HuH-7.5 (cell line): ENCODE data around the gene SLITRK4.

Source experiments
- DNase-seq: peaks from one replicate; pipeline ENCODE4 v3.0.0; 2011; ENCODE audit warnings: low spot score

Gene SLITRK4, protein sequence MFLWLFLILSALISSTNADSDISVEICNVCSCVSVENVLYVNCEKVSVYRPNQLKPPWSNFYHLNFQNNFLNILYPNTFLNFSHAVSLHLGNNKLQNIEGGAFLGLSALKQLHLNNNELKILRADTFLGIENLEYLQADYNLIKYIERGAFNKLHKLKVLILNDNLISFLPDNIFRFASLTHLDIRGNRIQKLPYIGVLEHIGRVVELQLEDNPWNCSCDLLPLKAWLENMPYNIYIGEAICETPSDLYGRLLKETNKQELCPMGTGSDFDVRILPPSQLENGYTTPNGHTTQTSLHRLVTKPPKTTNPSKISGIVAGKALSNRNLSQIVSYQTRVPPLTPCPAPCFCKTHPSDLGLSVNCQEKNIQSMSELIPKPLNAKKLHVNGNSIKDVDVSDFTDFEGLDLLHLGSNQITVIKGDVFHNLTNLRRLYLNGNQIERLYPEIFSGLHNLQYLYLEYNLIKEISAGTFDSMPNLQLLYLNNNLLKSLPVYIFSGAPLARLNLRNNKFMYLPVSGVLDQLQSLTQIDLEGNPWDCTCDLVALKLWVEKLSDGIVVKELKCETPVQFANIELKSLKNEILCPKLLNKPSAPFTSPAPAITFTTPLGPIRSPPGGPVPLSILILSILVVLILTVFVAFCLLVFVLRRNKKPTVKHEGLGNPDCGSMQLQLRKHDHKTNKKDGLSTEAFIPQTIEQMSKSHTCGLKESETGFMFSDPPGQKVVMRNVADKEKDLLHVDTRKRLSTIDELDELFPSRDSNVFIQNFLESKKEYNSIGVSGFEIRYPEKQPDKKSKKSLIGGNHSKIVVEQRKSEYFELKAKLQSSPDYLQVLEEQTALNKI

GRCh38 chrX:143635915-143636314 is at the start of gene SLITRK4:
Gene SLITRK4, minus strand, starts transcription at chrX:143636101. Its CDS starts 4,993 bp downstream, at chrX:143631108.
- no peak for DNase-seq

DNA sequence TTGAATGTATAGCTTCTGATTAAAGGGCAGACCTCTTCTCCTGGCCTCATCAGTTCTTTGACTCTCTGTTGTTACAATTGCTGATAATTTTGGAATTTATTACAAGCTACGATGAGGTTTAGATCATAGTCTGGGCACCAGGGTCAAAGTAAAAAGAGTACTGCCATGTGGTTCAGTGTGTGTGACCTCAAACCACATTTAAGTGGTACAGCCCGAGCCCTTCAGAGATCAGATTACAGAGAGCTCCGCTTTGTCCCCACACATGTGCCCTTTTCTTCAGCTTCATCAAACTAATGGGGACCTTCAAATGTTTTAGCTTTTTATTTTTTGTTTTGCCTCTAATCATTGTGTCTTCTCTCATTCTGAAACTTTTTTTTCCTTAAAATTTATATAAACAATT is 47.6 kb upstream of the SLITRK4 start:
- no peak for DNase-seq

- no peak for DNase-seq
These were observed 39.0 kb upstream of the SLITRK4 start for GRCh38 chrX:143674926-143675325.

DNA sequence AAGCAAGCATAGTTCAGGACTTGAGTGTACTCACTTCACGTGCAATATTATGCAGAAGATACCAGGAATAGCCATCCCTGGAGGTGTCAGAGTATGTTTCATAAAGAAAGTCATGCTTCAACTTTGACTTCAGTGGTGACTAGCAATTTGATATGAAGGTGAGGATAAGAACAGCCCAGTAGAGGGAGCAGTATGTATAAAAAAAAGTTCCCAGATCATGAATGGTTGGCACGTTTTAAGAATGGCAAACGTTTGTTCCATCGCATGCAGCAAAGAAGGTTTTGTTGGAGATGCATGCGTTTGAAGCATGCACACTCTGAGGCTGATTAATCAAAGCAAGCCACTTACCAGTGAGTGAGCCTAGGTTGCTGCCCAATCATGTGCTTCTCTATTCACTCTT is 33.5 kb upstream of the SLITRK4 start:
- no peak for DNase-seq

- DNase-seq = no peak
These were observed 28.4 kb upstream of the SLITRK4 start for GRCh38 chrX:143664302-143664701.

DNA sequence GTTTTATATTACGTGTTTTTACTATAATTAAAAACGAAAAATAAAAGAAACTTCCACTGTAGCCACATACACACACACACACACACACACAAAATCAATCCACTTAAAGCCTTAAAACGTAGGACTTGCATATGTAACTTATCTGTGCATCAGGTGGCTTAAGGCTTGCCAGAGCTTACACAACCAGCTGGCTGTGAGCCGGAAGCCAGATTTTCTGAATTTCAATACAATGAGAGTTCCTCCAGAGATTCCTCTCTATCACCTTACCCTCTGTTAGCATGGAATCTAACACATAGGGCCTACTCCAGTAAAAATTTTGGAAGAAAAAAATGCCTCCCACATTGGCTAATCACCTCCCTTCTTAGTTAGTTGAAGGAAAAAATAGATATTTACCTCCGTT is 27.9 kb upstream of the SLITRK4 start:
- DNase-seq = no peak

DNA sequence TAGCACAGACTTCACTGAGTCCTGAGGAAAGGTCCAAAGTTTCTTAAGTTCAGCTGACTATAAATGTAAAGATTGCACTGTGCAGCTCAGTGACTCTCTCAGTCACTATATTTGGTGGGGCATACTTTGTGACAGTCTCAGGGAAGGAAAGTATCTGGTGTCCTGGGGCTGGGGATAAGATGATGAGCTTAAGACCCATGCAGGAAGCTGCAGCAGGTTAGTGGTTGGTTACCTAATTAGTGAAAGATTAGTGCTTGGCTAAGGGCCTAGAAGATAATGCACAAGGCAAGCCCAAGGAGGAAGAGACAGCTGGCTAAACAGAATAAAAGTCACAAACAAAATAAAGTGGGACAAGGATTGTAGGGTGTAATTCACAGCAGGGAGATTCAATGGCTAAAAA is 25.4 kb upstream of the SLITRK4 start:
- DNase-seq = no peak

GRCh38 chrX:143648705-143649104 is 12.8 kb upstream of the SLITRK4 start:
- no peak for DNase-seq

DNA sequence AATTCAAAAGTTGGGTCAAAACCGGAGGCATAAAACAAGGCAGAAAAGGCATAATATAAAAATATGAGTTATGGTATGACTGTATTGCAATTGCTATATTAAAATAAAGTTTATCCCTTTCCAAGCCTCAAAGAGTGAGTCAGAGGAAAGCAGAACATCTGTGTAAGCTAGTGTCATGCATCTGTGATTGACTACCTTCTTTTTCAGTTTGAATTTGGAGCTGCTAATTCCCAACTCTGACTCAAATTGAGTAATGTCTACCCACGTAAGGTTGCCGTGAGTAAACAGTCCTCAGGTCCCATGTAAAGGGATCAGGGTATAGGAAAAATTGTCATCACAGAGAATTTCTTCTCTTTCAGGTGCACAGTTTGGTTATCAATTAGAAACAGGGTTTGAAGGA is 6.5 kb upstream of the SLITRK4 start:
- DNase-seq = no peak

DNA sequence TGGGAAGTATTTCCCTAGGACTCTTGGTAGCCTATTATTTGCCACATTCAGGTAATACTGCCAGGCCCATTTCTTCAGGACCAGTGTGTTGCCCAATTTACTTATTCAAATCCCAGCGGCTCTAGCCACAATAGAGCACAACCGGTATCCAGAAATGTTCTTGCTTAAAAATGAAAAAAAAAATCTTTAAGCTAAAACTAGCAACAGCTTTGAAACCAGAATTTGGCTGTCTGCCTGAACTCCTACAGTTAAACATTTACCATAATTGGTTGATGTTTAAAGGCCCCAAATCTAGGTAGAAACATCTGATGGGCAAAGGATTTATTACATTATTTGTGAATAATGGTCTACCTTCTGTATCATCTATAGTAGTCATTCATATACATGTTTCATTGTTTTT is 930 bp upstream of the SLITRK4 start:
- DNase-seq = no peak

DNA sequence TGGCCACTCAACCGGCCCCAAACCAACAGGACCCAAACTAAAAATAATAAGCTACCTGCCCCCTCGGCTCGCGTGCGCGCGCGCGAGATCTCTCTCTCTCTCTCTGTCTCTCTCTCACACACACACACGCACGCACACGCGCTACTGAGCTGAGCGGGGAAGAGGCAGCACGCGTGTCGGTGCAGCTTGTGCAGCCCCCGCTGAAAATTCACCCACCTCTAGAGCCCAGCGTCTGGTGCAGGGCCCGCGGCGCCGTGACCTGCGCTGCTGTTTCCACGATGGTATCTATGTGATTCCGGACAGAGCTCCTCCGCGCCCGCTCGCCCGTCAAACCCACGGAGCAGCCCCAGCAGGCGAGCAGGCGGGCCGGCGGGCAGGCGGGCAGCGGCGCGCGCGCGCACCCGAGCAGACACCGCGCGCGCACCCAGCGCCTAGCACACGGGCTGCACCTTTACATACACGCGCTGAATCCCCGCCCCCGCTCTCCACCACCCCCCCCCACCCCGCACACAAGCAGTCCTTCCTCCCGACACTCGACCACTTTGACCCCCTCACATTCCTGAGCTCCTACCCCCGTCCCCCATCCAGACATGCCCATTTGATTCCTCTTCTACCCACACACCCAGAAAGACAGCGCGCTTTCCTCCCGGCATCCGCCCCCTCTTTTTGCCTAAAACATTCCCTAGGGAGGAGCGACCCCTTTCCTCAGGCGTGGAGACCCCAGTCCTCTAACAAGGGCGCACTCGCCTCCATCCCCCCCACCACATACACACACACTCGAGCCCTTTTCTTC is 1.0 kb downstream of the SLITRK4 start:
- no peak for DNase-seq

- DNase-seq = no peak
These were observed 1.6 kb downstream of the SLITRK4 start for GRCh38 chrX:143634309-143634662.

DNA sequence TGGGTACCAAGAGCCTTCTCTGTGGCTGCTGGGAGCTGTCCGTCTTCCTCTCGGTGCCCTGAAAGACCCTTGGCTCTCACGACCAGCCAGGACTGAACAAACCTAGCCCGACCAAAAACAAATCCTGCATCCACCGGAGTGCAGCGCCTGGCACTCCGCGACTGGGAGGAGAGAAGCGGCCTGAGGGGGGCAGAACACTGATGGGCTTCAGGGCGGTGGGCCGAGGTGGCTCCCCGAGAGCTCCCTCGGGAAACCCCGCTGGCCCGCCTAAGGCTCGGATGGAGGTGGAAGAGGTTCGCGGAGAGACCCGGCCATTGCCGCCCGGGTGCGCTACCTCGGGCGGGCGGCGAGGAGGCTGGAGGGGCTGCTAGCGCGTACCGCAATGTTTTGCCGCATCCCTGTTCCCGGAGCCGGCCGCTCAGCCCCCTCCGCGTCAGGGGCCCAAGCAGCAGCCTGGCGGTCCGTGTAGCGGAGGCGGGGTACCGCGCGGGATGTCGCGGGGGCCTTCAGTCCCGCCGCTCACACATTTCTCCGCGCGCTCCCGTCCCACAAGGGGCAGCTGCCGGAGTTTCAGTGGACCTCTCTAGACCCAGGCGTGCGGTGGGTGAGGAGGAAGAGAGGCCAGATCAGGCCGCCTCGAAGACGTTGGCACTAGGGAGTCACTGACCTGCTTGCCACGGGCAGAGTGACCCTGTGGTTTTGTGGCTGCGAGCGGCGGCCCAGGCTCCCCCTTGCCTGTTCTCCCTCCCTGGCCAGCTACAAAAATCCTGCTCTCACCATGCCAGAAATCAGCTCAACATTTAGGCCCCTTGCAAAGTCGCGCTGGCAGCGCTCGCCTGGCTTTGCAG is 2.2 kb downstream of the SLITRK4 start:
- no peak for DNase-seq

- no peak for DNase-seq
These were observed 3.1 kb downstream of the SLITRK4 start for GRCh38 chrX:143632625-143633410.

- DNase-seq = no peak
These were observed 12.2 kb downstream of the SLITRK4 start for GRCh38 chrX:143623657-143624056.

- no peak for DNase-seq
These were observed 14.6 kb downstream of the SLITRK4 start for GRCh38 chrX:143621276-143621675.

GRCh38 chrX:143615851-143616250 is 20.1 kb downstream of the SLITRK4 start:
- no peak for DNase-seq

DNA sequence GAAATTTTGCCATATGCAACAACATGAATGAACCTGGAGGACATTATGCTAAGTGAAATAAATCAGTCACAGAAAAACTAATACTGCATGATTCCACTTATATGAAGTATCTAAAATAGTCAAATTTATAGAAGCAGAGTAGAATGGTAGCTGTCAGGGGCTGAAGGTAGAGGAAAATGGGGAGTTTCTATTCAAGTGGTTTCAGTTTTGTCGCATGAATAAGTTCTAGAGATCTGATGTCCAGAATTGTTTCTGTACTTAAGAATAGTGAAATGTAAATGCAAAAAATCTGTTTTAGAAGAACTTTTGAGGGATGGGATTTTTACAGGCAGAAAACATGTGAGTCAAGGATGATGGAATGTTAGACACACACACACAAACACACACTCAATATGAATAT is 34.1 kb downstream of the SLITRK4 start:
- no peak for DNase-seq

- no peak for DNase-seq
These were observed 54.7 kb downstream of the SLITRK4 start for GRCh38 chrX:143581240-143581639.

GRCh38 chrX:143580266-143580665 is 55.6 kb downstream of the SLITRK4 start:
- no peak for DNase-seq
